ENCODE measurements around the gene RYR3. TPM values are rescaled to one million over a fixed set of nuclear protein-coding genes. Genes with fewer than 3 reads are reported as not detected.

The RYR3 gene
- total and polyA plus RNA-seq, 10 of the 15 experiments (the other 5 are each of a cell fraction or from before 2014, with no cell fraction given): under 0.01 to 0.44 (median 0.16) TPM; not detected in 5

- TF ChIP-seq MYB (IDR thresholded peaks at IDR 0.05; ENCODE audit: borderline replicate concordance, low read depth, low read length) (no peak), WRNIP1 (IDR thresholded peaks at IDR 0.05; ENCODE audit: borderline replicate concordance, low read depth, low read length) (no peak), CREM (IDR thresholded peaks at IDR 0.05; ENCODE audit: low read depth) (no peak)
Observed at GRCh38 chr15:33328106-33328505, 17.3 kb downstream of the RYR3 start (continued).

GRCh38 chr15:33329457-33329856 lies 18.7 kb downstream of the RYR3 start:
- CTCF ChIA-PET: no interaction called here
- 56% methylated on average over 4 of the region's 4 CpGs for WGBS (ENCODE audit: insufficient coverage, insufficient replicate concordance, low lambda C conversion rate, missing lambda C conversion rate)

GRCh38 chr15:33330931-33331330 lies 20.2 kb downstream of the RYR3 start:
- ChIA-PET POLR2A (no interaction called here), RAD21 (ENCODE audit: unreplicated experiment) (no interaction called here), SMC1A (ENCODE audit: uncharacterized antibody, unreplicated experiment) (interaction anchor here (1.0 to 1.3 kb wide), 3 partner anchors 14 to 17 kb away, joined by 3 to 4 read pairs (median 3); no protein-coding TSS in a partner anchor), CTCF (interaction anchor here (0.6 to 1.0 kb wide), 2 partner anchors 14 to 1919 kb away, joined by 3 to 4 read pairs; no protein-coding TSS in a partner anchor)
- Histone ChIP-seq H3K4me2 (ENCODE audit: control insufficient read depth, insufficient read depth) (no peak overlapping the region), H3K9me3 (replicated peaks; ENCODE audit: control insufficient read depth, insufficient read depth, low read length) (no peaks in the 10 kb centered on the region), H3K4me1 (ENCODE audit: control insufficient read depth, insufficient read depth, low read length) (no peaks in the 10 kb centered on the region), H2AFZ (ENCODE audit: control insufficient read depth, low read depth, low read length) (no peak overlapping the region), H3K36me3 (ENCODE audit: control insufficient read depth in 2 of 2, insufficient read depth in 2 of 2, low read length in 1 of 2) (no peaks in the 10 kb centered on the region), H3K4me3 (no peak overlapping the region), H3K79me2 (ENCODE audit: control insufficient read depth, insufficient read depth, low read length) (no peaks in the 10 kb centered on the region), H3K27ac (ENCODE audit: control insufficient read depth, insufficient read depth) (no peak overlapping the region), H4K20me1 (ENCODE audit: control insufficient read depth, insufficient read depth) (no peaks in the 10 kb centered on the region), H3K9ac (ENCODE audit: control insufficient read depth, insufficient read depth, low read length) (no peak overlapping the region), H3K27me3 (replicated peaks in 1 of 2; ENCODE audit: control insufficient read depth in 2 of 2, insufficient read depth in 2 of 2, low read length in 1 of 2) (peaks cover 0 to 5% of the 10 kb centered on the region in 2 experiments; a peak in 2 of 4 replicates)
- TF ChIP-seq, protein P1, sequence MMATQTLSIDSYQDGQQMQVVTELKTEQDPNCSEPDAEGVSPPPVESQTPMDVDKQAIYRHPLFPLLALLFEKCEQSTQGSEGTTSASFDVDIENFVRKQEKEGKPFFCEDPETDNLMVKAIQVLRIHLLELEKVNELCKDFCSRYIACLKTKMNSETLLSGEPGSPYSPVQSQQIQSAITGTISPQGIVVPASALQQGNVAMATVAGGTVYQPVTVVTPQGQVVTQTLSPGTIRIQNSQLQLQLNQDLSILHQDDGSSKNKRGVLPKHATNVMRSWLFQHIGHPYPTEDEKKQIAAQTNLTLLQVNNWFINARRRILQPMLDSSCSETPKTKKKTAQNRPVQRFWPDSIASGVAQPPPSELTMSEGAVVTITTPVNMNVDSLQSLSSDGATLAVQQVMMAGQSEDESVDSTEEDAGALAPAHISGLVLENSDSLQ (IDR thresholded peaks at IDR 0.05): no peak
- BruUV-seq (replicated peaks): no TSS peak
- in situ Hi-C loops (cut with MboI) (no loop called here), intact Hi-C loops (cut with micrococcal nuclease; ENCODE audit: unreplicated experiment) (no loop called here)
- no peak for ATAC-seq
- WGBS (ENCODE audit: insufficient coverage, insufficient replicate concordance, low lambda C conversion rate, missing lambda C conversion rate): 1% methylated on average over 3 of the region's 3 CpGs
- FAIRE-seq: no peak
- DNase-seq (ENCODE audit: low read depth, low spot score): no peak

More at GRCh38 chr15:33329457-33329856, 18.7 kb downstream of the RYR3 start:
- H3K27me3 ChIP-seq (replicated peaks in 1 of 2; ENCODE audit: control insufficient read depth in 2 of 2, insufficient read depth in 2 of 2, low read length in 1 of 2): peaks cover 0 to 5% of the 10 kb centered on the region in 2 experiments; a peak in 2 of 4 replicates
- FAIRE-seq (no peak), ATAC-seq (no peak), DNase-seq (ENCODE audit: low read depth, low spot score) (no peak)
- H3K4me1 ChIP-seq (ENCODE audit: control insufficient read depth, insufficient read depth, low read length): no peaks in the 10 kb centered on the region
- SMC1A ChIA-PET (ENCODE audit: uncharacterized antibody, unreplicated experiment): no interaction called here
- H4K20me1 ChIP-seq (ENCODE audit: control insufficient read depth, insufficient read depth): no peaks in the 10 kb centered on the region
- no peaks in the 10 kb centered on the region for H3K79me2 ChIP-seq (ENCODE audit: control insufficient read depth, insufficient read depth, low read length)
- H3K9me3 ChIP-seq (replicated peaks; ENCODE audit: control insufficient read depth, insufficient read depth, low read length): no peaks in the 10 kb centered on the region
- no TSS peak for BruUV-seq (replicated peaks)
- H3K27ac ChIP-seq (ENCODE audit: control insufficient read depth, insufficient read depth): no peak overlapping the region
- TF ChIP-seq RELA (IDR thresholded peaks at IDR 0.05; ENCODE audit: borderline replicate concordance, partially characterized antibody) (no peak), EGR1 (IDR thresholded peaks at IDR 0.05; ENCODE audit: borderline replicate concordance in 1 of 2, low read depth in 2 of 2, low read length in 2 of 2) (no peak)
- intact Hi-C loops (cut with micrococcal nuclease; ENCODE audit: unreplicated experiment) (no loop called here), in situ Hi-C loops (cut with MboI) (no loop called here)
- POLR2A ChIA-PET: no interaction called here
- no peak overlapping the region for H3K4me3 ChIP-seq
- RAD21 ChIA-PET (ENCODE audit: unreplicated experiment): no interaction called here
- no peak overlapping the region for H3K9ac ChIP-seq (ENCODE audit: control insufficient read depth, insufficient read depth, low read length)
- H3K4me2 ChIP-seq (ENCODE audit: control insufficient read depth, insufficient read depth): no peak overlapping the region
- no peak overlapping the region for H2AFZ ChIP-seq (ENCODE audit: control insufficient read depth, low read depth, low read length)
- no peaks in the 10 kb centered on the region for H3K36me3 ChIP-seq (ENCODE audit: control insufficient read depth in 2 of 2, insufficient read depth in 2 of 2, low read length in 1 of 2)
